MM.1S (cell line): ENCODE results near the gene ZPLD1.

ENCODE experiments used
- DNase-seq: peaks from one replicate; pipeline ENCODE4 v3.0.0-alpha.2; 2015
- H2AFZ ChIP-seq: fragments of 300-600 bp; sonication (generic); 2 replicates; pipeline ENCODE4 v1.6.0; 2016; ENCODE audit warnings: antibody characterized with exemption, low read length
- H3F3A ChIP-seq: fragments of 300-600 bp; sonication (generic); 2 replicates; pipeline ENCODE4 v1.6.1; 2016; ENCODE audit warnings: mild to moderate bottlenecking, antibody characterized with exemption, low read length, moderate library complexity, mixed read lengths; ENCODE audit not compliant: insufficient read depth
- H3K27ac ChIP-seq: fragments of 300-600 bp; sonication (generic); 2 replicates; pipeline ENCODE4 v1.5.1; 2016; ENCODE audit warnings: mild to moderate bottlenecking, low read length
- H3K27me3 ChIP-seq: fragments of 300-600 bp; sonication (generic); replicated peaks from 2 replicates; pipeline ENCODE4 v1.6.0; 2016; ENCODE audit warnings: low read length; ENCODE audit not compliant: insufficient read depth
- H3K36me3 ChIP-seq: fragments of 300-600 bp; sonication (generic); replicated peaks from 2 replicates; pipeline ENCODE4 v1.6.1; 2016; ENCODE audit warnings: mild to moderate bottlenecking, low read length, mixed read lengths; ENCODE audit not compliant: insufficient read depth
- H3K4me1 ChIP-seq: fragments of 300-600 bp; sonication (generic); 2 replicates; pipeline ENCODE4 v1.6.1; 2016; ENCODE audit warnings: low read length, mixed read lengths
- H3K4me2 ChIP-seq: fragments of 300-600 bp; sonication (generic); 2 replicates; pipeline ENCODE4 v1.6.0; 2016; ENCODE audit warnings: low read depth, low read length
- H3K4me3 ChIP-seq: fragments of 300-600 bp; sonication (generic); 2 replicates; pipeline ENCODE4 v1.5.1; 2016; ENCODE audit warnings: low read length, mixed read lengths
- H3K79me2 ChIP-seq: fragments of 300-600 bp; sonication (generic); 2 replicates; pipeline ENCODE4 v1.6.1; 2016; ENCODE audit warnings: mixed run types, low read length, mixed read lengths
- H3K9ac ChIP-seq: fragments of 300-600 bp; sonication (generic); 2 replicates; pipeline ENCODE4 v1.6.1; 2016; ENCODE audit warnings: low read length, mixed read lengths
- H3K9me2 ChIP-seq: fragments of 300-600 bp; sonication (generic); replicated peaks from 2 replicates; pipeline ENCODE4 v1.6.1; 2016; ENCODE audit warnings: mild to moderate bottlenecking, low read length, mixed read lengths; ENCODE audit not compliant: insufficient read depth
- H3K9me3 ChIP-seq: fragments of 300-600 bp; sonication (generic); replicated peaks from 2 replicates; pipeline ENCODE4 v1.6.1; 2016; ENCODE audit warnings: mild to moderate bottlenecking, low read length, mixed read lengths; ENCODE audit not compliant: insufficient read depth
- H4K20me1 ChIP-seq: fragments of 300-600 bp; sonication (generic); 2 replicates; pipeline ENCODE4 v1.6.1; 2016; ENCODE audit warnings: mild to moderate bottlenecking, low read length, moderate library complexity, mixed read lengths; ENCODE audit not compliant: insufficient read depth
- CTCF ChIP-seq: fragments of 300-600 bp; sonication (generic); IDR thresholded peaks from 2 replicates; pipeline ENCODE4 v1.5.1; 2016; ENCODE audit warnings: antibody characterized with exemption, low read length, mixed read lengths
- EZH2 ChIP-seq: fragments of 300-600 bp; sonication (generic); optimal IDR thresholded peaks from 2 replicates; pipeline ENCODE3; 2017; ENCODE audit warnings: low read depth, mild to moderate bottlenecking, antibody characterized with exemption, low read length, mixed read lengths
- EZH2phosphoT487 ChIP-seq: fragments of 300-600 bp; sonication (generic); IDR thresholded peaks from 2 replicates; pipeline ENCODE4 v1.6.1; 2018; ENCODE audit warnings: antibody characterized with exemption, low read length

ZPLD1 gene

DNA sequence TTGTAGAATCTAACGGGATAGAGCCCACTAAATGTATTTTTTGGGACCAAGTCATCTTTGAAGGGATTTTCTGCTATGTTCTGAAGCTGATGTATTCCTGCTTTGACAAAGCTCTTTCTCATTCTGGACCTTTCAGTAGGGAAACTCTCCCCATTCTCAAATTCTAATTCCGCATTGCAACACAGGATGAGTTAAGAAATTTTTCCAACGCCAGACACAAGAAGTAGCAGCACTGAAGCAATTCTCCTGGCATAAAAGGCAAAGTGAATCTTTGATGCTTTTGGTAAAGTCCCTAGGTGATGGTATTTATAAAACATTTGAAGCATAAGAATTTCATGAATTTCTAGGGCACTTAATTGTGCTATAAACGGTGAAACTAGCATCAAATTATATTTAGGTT, 76.8 kb downstream of the ZPLD1 start:
- H3F3A ChIP-seq, result no peaks in the 10 kb centered on the region
- no peak overlapping the region for H3K9ac ChIP-seq
- H3K36me3 ChIP-seq, result no peaks in the 10 kb centered on the region
- H2AFZ ChIP-seq, result no peak overlapping the region
- no peak for DNase-seq
- H3K27ac ChIP-seq, result no peak overlapping the region
- no peaks in the 10 kb centered on the region for H4K20me1 ChIP-seq
- H3K9me2 ChIP-seq, result no peaks in the 10 kb centered on the region
- TF ChIP-seq EZH2 (no peak), EZH2phosphoT487 (no peak), CTCF (no peak)
- H3K79me2 ChIP-seq, result no peaks in the 10 kb centered on the region
- no peaks in the 10 kb centered on the region for H3K9me3 ChIP-seq
- H3K4me2 ChIP-seq, result no peak overlapping the region
- H3K4me1 ChIP-seq, result no peaks in the 10 kb centered on the region
- no peak overlapping the region for H3K4me3 ChIP-seq
- H3K27me3 ChIP-seq, result no peaks in the 10 kb centered on the region

- Histone ChIP-seq H3K27me3 (no peaks in the 10 kb centered on the region), H3K27ac (no peak overlapping the region), H3K9ac (no peak overlapping the region), H2AFZ (no peak overlapping the region), H3K4me2 (no peak overlapping the region), H4K20me1 (no peaks in the 10 kb centered on the region), H3K9me3 (no peaks in the 10 kb centered on the region), H3F3A (no peaks in the 10 kb centered on the region), H3K4me1 (no peaks in the 10 kb centered on the region), H3K4me3 (no peak overlapping the region), H3K36me3 (no peaks in the 10 kb centered on the region), H3K9me2 (no peaks in the 10 kb centered on the region), H3K79me2 (no peaks in the 10 kb centered on the region)
- TF ChIP-seq EZH2 (no peak), CTCF (no peak), EZH2phosphoT487 (no peak)
- DNase-seq, result no peak
Measured at GRCh38 chr3:102512734-102513504, 78.1 kb downstream of the ZPLD1 start.

GRCh38 chr3:102514241-102514640, 79.4 kb downstream of the ZPLD1 start:
- no peaks in the 10 kb centered on the region for H3K79me2 ChIP-seq
- H3K27ac ChIP-seq, result no peak overlapping the region
- DNase-seq, result no peak
- no peaks in the 10 kb centered on the region for H3K27me3 ChIP-seq
- no peaks in the 10 kb centered on the region for H3F3A ChIP-seq
- no peak overlapping the region for H3K4me2 ChIP-seq
- no peak overlapping the region for H3K9ac ChIP-seq
- no peak overlapping the region for H3K4me3 ChIP-seq
- no peaks in the 10 kb centered on the region for H4K20me1 ChIP-seq
- H3K9me3 ChIP-seq, result no peaks in the 10 kb centered on the region
- H3K9me2 ChIP-seq, result no peaks in the 10 kb centered on the region
- no peaks in the 10 kb centered on the region for H3K36me3 ChIP-seq
- no peaks in the 10 kb centered on the region for H3K4me1 ChIP-seq
- H2AFZ ChIP-seq, result no peak overlapping the region
- no peak for TF ChIP-seq CTCF
- no peak for TF ChIP-seq EZH2
- no peak for TF ChIP-seq EZH2phosphoT487
